Measurements from ENCODE around the gene PLEKHF1. TPM values are rescaled to one million over a fixed set of nuclear protein-coding genes. Genes with fewer than 3 reads are reported as not detected.

Gene PLEKHF1
- total RNA-seq, 8 experiments from 2014 or later: 1.1 to 15.3 (median 1.4) TPM

Other genes with a start within 250 kb of the PLEKHF1 start
- 1 to 10 TPM in 5 of 8 experiments, under 1 TPM in 1, not detected in 2; 0.31 to 8.8 (median 7.2) TPM for gene VSTM2B, start 139.5 kb upstream of the PLEKHF1 start, total RNA-seq
- gene POP4, start 59.2 kb upstream of the PLEKHF1 start, total RNA-seq: 100 to 1,000 TPM in 1 of 8 experiments, 10 to 100 TPM in 7; 38.2 to 115 (median 66.1) TPM
- gene C19orf12, start 49.8 kb downstream of the PLEKHF1 start, total RNA-seq: 10 to 100 TPM; 11.1 to 29.3 (median 16.6) TPM
- 10 to 100 TPM in 4 of 8 experiments, 1 to 10 TPM in 4; 3.9 to 19.5 (median 9.3) TPM for gene CCNE1, start 146.5 kb downstream of the PLEKHF1 start, total RNA-seq

Data from motor neuron (in vitro differentiated cells).